Activated CD4-positive, CD25-positive, alpha-beta regulatory T cell treated with anti-CD3 and anti-CD28 coated beads, Interleukin-2, amount 50 U/mL, for 24 hours (primary cell): ENCODE data around the gene EVX2.

ENCODE experiments used
- ATAC-seq, 2 donors: fragments of 150-1000 bp; cut with Tn5 transposase; one replicate each; pipeline ENCODE4 v1.10.0; 2021; ENCODE audit warnings: mild to moderate bottlenecking in 1 of 2, moderate library complexity in 1 of 2

The EVX2 gene

GRCh38 chr2:176095421-176095820, 11.7 kb upstream of the EVX2 start:
- ATAC-seq: no peak

DNA sequence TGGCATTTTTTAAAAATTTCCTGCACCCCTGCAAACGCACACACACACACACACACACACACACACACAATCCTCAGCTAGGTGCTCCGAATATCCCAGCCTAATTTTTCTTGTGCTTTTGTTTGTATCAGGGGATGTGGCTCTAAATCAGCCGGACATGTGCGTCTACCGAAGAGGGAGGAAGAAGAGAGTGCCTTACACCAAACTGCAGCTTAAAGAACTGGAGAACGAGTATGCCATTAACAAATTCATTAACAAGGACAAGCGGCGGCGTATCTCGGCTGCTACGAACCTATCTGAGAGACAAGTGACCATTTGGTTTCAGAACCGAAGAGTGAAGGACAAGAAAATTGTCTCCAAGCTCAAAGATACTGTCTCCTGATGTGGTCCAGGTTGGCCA, 10.6 kb upstream of the EVX2 start:
- no peak for ATAC-seq

DNA sequence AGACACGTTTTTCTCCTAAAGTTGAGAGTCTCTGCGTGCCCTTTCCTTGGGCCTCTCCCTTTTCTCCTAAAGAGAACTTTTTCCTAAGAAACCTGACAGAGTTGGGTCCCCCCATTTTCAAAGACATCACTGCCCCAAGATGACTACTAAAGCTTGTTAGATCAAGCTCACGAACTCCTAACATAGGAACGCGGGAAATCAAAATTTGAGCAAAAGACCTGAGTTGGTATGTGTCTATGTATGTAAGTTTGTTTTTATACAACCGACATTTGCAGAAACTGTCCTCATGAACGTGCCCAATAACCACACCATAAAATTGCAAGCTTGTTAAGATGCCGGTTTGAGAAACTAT, 10.1 kb upstream of the EVX2 start:
- ATAC-seq: no peak

DNA sequence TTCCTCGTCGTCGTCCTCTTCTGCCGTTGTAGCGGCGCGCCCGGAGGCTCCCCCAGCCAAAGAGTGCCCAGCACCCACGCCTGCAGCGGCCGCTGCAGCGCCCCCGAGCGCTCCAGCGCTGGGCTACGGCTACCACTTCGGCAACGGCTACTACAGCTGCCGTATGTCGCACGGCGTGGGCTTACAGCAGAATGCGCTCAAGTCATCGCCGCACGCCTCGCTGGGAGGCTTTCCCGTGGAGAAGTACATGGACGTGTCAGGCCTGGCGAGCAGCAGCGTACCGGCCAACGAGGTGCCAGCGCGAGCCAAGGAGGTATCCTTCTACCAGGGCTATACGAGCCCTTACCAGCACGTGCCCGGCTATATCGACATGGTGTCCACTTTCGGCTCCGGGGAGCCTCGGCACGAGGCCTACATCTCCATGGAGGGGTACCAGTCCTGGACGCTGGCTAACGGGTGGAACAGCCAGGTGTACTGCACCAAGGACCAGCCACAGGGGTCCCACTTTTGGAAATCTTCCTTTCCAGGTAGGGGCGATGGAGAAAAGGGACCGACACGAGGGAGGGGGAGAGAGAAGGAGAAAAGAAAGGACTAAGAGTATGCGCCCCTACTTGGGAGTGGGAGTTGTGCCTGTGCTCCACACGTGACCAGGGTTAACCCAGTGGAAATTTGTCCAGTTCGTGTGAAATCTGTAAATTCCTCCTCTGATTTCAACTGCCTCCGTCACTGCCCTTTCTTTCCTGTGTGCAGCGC, 9.6 kb upstream of the EVX2 start:
- no peak for ATAC-seq

GRCh38 chr2:176092270-176093144, 8.7 kb upstream of the EVX2 start, which contains the start of gene HOXD13:
HOXD13 (plus strand) TSS chr2:176092721; CDS start chr2:176092891, 170 bp downstream.
- ATAC-seq: no peak

DNA sequence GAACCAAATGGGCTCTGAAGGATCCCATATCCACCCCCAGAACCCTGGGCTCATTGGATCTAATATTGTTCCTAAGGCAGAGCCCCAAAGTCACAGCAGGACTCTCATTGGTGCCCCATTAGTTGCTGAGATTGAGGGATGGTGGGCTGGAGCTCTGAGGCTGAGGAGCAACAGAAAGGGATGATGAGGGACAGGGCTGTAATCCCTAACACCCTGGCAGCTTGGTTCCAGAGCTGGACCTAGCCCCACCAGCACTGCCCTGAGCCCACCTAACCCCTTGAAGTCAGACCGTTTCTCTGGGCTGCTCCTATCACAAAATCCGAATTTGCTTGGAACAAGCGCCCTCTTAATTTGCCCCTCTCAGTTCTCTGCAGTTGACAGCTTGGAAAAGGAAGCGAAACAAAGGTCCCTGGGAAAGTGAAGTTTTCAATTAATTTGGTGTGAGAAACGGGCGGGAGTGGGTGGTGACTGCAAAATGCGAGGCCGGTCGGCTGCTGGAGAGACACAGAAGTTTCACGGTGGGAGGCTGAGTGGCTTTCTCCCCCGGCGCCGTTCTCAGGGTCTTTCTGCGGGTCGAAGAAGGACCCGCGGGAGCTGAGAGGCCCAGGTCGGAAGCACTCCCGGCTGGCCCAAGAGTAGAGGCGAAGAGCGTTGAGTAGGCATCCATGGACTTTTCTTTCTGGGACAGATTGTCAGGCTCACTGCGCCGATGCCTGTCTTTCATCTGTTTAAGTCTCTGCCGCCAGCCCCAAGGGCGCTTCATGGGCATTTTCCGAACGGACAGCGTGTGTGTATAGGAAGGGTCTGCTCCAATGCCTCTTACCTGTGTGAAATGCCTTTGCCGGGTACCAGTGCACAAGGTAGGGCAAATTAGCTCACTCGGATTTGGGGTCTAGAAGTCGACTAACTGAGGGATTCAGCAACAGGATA, 7.8 kb upstream of the EVX2 start:
- no peak for ATAC-seq

DNA sequence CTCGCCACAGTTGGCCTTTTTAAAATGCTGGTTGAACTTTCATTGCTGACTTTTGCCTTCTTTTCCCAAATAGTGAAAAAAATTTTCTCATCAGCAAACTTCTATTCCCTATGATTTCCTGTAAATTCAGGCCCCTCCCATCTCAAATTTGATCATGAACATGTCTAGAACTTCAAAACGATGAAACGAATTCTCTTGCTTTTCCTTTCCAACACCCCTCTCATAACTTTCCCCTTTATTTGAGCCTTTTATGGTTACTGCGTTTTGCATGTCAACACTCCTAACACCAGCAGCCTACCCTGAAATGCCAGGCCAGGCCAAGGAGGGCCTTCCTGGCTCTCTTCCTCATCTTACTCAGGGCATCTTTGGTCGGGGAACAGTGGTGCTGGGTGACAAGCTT, 7.1 kb upstream of the EVX2 start:
- no peak for ATAC-seq

DNA sequence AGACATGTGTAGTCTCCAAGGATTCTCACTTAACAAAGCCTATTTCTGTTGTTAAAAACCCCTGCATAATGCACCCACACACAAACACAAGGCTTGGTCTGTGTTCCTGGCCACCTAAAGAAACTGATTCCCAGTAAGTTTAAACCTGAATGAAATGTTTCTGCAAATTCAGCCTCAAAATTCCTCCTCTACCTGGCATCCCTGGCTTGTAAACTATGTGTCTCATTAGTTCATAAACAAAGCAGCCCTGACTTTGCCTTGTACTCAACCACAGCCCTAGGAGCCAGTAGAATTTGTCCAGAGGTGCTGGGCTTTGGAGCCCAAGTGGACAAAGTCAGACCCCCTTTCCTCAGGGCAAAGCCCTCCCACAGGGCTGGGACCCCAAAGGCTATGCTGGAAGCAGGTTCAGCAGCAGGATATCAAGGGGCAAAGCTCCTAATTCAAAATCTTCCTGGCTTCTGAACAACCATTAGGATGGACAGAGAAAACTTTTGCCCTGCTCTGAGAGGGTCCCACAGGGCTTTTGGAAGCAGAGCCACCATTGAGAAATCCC, 6.2 kb upstream of the EVX2 start:
- ATAC-seq: no peak

DNA sequence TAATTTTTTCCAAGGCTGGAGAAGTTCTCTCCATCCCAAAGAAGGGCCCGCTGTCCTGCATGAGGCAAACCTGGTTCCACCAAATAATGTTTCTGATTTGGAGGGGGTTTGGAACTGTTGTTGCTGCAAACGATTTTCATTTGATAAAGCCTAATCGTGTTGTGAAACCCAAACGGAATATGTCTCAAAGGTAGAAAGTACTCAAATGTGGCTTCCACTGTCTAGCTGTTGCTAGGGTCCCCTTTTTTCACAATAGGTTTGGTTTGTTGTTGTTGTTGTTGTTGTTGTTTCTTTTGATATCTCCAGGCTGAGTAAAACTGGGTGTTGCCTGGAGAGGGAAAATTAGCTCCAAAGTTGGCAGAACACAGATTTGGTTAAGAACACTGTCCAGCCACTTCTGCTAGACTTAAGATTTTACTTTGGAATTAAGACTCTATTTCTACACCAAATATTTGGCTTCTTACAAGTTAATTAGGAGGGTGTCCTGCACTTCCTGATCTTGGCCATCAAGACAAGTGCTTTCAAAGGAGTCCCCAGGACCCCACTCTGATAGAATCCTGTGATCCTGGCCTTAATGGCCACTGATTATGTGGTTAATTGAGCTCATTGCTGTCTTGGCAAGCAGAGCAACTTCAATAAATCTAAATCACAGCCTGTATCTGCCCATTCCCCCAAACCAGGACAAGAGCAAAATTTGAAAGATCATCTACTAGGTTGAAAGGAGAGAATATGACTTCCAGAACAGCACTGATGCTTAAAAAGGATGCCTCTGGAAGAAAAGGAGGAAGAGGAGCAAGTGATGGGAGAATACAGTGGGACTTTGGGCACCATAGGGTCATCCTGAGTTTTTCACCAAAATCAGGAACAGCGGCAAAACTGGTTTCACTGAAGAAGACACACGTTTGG, 5.4 kb upstream of the EVX2 start:
- ATAC-seq: no peak

DNA sequence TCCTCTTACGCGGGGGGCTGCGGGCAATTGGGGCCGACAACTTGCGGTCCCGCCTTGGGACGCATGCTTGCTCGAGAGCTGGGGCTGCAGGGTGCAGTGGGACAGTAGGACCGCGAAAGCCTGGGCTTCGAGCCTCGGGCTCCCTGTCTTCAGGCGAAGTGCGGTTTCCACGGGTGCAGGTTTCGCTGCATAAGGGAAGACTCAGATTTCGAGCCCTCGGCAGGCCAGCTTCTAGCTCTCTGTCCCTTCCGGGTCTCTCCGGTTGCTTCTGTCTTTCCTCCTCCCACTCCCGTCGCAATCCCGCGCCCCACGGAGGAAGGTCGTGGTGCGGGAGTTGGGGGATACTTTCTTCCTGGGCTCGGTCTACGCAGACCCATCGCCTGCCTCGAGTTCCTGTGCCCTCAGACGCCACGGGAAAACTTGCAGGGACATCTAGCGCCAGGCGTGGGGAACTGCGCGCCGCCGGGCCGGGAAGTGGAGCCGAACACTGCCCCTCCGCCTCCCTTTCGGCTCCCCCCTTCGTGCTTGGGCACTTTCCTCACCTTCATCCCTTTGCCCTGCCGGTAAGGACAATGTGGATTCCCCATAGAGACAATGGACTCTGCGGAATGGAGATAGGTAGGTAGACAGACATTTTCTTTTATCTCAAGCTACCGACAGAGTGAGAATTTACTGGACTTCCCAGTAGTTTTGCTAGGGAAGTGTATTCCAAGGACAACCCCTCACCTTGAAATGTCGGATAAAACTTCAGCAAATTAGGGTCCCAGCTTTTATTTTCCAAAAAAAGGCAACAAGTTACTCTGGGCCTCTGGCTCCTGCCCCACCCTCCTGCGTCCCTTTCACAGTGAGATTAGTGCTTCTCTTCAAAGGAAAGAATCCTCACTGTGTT, 4.5 kb upstream of the EVX2 start:
- ATAC-seq: no peak

GRCh38 chr2:176087330-176088047, 3.7 kb upstream of the EVX2 start:
- ATAC-seq: no peak

GRCh38 chr2:176085861-176086771, 2.4 kb upstream of the EVX2 start:
- no peak for ATAC-seq

DNA sequence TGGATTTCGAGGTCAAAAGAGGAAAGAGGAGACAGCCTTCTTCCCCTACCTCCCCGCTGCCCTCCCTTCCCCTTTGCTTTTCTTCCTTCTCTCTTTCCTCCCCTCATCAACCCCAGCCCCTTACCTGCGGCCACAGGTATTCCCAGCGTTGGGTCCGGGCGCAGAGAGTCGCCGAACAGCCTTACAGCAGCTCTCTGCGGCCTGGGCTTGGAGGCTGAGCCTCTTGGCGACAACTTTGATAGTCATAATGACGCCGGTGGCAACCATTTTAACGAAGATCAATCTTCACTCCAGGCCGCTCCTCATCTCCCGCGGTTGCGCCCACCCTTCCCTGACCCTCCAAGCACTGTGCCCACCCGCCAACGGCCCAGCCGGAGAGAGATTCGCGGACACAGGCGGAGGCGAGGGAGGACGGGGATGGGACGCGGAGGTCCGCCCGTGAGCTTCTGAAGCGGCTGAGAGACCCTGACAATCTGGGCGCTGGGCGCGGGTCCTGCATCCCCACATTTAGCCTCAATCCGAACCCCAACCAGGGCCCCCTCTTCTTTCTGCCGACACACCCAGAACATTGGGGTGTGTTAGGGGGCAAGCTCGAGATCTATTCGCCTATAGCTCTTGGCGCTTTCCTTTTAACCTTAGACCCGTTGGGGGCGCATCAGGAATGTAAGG, 1.5 kb upstream of the EVX2 start:
- ATAC-seq: no peak

GRCh38 chr2:176084611-176085119, 903 bp upstream of the EVX2 start:
- ATAC-seq: no peak

DNA sequence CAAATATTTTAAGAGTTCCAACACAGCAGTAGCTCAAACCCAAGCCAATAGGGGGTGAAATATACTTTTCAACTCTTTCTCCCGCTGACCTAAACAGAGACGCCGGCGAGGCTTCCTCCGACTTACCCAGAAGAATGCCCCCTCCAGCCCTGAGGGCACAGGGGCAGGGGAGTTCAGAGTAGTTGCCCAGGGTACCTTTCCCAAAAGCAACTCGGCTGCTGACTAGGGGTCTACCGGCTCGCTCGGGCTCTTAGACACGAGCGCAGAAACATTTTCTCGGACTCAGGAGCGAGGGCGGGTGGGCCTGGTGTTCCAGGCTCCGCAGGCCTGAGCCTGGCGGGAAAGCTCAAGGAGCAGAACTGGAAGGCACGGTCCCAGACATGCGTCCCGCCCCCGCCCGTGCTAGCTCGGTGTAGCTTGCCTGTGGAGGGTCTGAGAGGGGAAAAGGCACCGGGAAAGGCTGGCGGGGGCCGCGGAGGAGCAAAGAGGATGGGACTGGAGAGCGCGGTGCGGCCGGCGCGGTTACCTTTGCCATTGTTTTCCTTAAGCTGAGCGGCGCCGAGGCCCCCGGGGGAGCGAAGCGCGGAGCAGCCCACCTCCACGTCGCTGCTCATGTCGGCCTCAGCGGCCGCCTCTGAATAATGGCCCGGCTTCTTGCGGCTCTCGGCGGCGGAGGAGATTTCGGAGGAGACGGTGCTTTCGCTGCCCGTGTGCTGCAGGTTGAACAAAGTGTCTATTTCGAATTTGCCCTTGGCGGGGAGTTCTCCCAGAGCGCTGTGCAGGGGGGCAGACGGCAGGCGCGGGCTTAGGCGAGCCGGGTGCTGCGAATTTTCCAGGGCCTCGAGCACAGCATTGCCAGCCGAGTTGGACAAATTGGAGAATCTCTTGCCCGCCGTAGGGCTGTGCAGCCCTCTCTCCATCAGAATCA, 674 bp downstream of the EVX2 start:
- ATAC-seq: no peak

- no peak for ATAC-seq
Observed at GRCh38 chr2:176082525-176082823, 1.3 kb downstream of the EVX2 start.
